A673 (cell line): Measurements from ENCODE around the gene ATF6.

ENCODE experiments used
- CTCF ChIP-seq: fragments of 300-800, 200-600 bp; sonication (generic); conservative IDR thresholded peaks from 2 replicates; pipeline ENCODE4 v1.5.1; 2017; ENCODE audit warnings: low read depth, mild to moderate bottlenecking, antibody characterized with exemption, low read length, moderate library complexity, mixed read lengths
- EZH2 ChIP-seq: fragments of 200-600 bp; sonication (generic); IDR thresholded peaks from 2 replicates; pipeline ENCODE4 v1.6.1; 2017; ENCODE audit warnings: borderline replicate concordance, low read depth, mild to moderate bottlenecking, mixed read lengths, antibody characterized with exemption, low read length; ENCODE audit not compliant: poor library complexity, severe bottlenecking

DNA sequence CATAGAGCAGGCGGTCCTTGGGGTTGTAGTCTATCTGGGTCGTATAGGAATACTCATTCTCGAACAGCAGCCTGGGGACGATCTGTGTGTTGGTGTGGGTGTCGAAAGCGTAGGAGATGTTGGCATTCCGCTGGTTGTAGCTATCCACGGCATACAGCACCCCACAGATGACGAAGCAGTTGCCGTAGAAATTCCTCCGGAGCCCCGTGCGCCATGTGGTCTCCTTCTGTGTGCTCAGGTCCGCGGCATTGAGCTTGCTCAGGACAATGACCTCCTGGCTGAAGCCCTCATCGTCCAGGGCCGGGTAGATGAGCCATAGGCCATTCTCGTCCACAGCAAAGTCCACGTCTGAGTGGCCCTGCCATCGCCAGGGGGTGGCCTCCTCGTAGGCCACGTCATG lies 217.6 kb downstream of the ATF6 start:
- TF ChIP-seq CTCF, result no peak
- TF ChIP-seq EZH2, result no peak
